T-helper 17 cell (primary cell): ENCODE results near the gene ALG9. TPM values are rescaled to one million over a fixed set of nuclear protein-coding genes. Genes with fewer than 3 reads are reported as not detected.

Source experiments
- ATAC-seq: fragments of 150-1000 bp; cut with Tn5 transposase; 2 replicates; pipeline ENCODE4 v1.10.0; 2021; ENCODE audit warnings: mild to moderate bottlenecking, moderate library complexity
- DNase-seq, 3 donors: peaks; one replicate each; pipeline versions ENCODE4 v3.0.0 to v3.0.0-alpha.2; 2020 to 2021
- H3K9me3 ChIP-seq: one replicate; pipeline ENCODE4 v1.7.0; 2013; ENCODE audit warnings: low read length, mild to moderate bottlenecking; ENCODE audit not compliant: control insufficient read depth, poor library complexity, severe bottlenecking
- H3K27ac Mint-ChIP-seq: one replicate; pipeline ENCODE4 v1.8.0; 2022; ENCODE audit warnings: mild to moderate bottlenecking, moderate library complexity, mixed read lengths
- H3K27me3 Mint-ChIP-seq: one replicate; pipeline ENCODE4 v1.8.0; 2022; ENCODE audit warnings: mixed read lengths
- H3K36me3 Mint-ChIP-seq: one replicate; pipeline ENCODE4 v1.8.0; 2022; ENCODE audit warnings: low read depth, mixed read lengths
- H3K4me1 Mint-ChIP-seq: one replicate; pipeline ENCODE4 v1.8.0; 2022; ENCODE audit warnings: mild to moderate bottlenecking, mixed read lengths
- H3K4me3 Mint-ChIP-seq: one replicate; pipeline ENCODE4 v1.8.0; 2022; ENCODE audit warnings: mild to moderate bottlenecking, moderate library complexity, mixed read lengths
- total RNA-seq, 4 donors: library from RNA in 2 of 4; stranded (reverse) in 2 of 4; gene quantifications; one replicate each; pipeline ENCODE4 v1.2.3 and lab custom pipeline; 2022 to 2026

ALG9 gene
- total RNA-seq, 2 donors from 2014 or later: 22.7 to 33.9 TPM

DNA sequence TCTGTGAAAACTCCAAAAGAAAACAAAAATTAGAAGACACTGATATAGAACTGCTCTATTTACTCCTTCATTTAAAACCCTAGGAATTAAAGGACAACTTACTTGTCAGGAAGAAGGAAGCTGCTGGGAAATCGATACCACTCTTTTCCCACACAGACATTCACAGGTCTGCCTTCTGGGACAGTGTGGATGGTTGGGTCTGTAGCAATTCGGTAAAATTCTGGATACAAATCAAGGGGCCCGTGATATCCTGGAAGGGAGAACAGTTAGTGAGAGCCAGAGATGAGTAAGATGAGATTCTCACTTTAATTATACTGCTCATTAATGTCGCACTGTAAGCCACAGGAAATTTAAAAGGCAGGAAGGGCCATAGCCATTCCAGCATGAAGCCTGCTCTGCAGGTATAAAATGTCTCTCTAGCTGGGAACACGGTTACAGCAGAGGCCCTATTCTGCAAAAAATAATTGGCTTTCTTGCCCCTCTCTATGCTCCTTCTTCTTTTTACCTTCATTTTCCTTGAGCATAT lies 34.0 kb downstream of the ALG9 start:
- H3K27ac Mint-ChIP-seq: no peak overlapping the region
- H3K36me3 Mint-ChIP-seq: peaks cover 6% of the 10 kb centered on the region
- peaks cover 6% of the 10 kb centered on the region for H3K4me1 Mint-ChIP-seq
- ATAC-seq: no peak
- no peak for DNase-seq
- H3K4me3 Mint-ChIP-seq: no peak overlapping the region
- no peaks in the 10 kb centered on the region for H3K9me3 ChIP-seq
- H3K27me3 Mint-ChIP-seq: no peaks in the 10 kb centered on the region

DNA sequence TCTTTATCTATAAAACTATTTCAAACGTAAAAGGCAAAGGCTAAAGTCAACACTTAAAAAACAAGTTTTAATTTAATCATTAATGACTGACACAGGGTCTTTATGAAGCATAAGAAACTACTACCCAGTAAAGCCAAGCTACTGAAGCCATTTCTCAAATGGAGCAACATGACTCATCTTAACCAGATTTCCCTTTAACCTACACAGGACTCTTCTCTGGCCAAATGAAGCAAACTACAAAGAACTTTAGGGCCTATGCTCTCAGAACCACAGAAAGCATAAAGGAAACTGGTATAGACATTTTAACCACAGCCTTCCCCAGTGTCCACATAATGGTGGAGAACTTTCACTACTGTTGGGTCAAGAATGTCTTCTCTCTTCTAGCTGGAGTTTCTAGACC lies 34.7 kb downstream of the ALG9 start:
- Mint-ChIP-seq H3K36me3 (peaks cover 6% of the 10 kb centered on the region), H3K27ac (no peak overlapping the region), H3K4me1 (peaks cover 6% of the 10 kb centered on the region), H3K4me3 (no peak overlapping the region), H3K27me3 (no peaks in the 10 kb centered on the region)
- no peaks in the 10 kb centered on the region for H3K9me3 ChIP-seq
- ATAC-seq (no peak), DNase-seq (no peak)

DNA sequence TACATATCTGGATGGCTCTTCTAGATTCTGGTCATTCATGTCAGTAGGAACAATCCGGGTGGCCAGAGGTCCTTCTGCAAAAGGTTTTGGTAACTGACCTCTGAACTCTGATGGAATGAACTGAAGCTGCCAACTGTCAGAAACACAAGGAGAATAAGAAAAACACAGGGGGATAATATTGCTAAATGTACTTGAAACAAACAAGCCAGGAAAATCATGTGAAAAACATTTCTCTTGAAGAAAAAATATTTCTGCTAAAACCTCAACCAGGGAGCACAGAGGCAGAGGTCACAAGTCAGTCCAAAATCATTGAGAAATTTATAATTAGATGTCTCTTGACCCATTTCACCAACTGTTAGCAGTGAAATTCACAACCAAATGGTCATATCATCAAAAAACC lies 35.2 kb downstream of the ALG9 start:
- no peak overlapping the region for H3K4me3 Mint-ChIP-seq
- H3K9me3 ChIP-seq: no peaks in the 10 kb centered on the region
- no peak for ATAC-seq
- no peaks in the 10 kb centered on the region for H3K27me3 Mint-ChIP-seq
- H3K4me1 Mint-ChIP-seq: peaks cover 3% of the 10 kb centered on the region
- DNase-seq: no peak
- H3K36me3 Mint-ChIP-seq: peaks cover 6% of the 10 kb centered on the region
- no peak overlapping the region for H3K27ac Mint-ChIP-seq

DNA sequence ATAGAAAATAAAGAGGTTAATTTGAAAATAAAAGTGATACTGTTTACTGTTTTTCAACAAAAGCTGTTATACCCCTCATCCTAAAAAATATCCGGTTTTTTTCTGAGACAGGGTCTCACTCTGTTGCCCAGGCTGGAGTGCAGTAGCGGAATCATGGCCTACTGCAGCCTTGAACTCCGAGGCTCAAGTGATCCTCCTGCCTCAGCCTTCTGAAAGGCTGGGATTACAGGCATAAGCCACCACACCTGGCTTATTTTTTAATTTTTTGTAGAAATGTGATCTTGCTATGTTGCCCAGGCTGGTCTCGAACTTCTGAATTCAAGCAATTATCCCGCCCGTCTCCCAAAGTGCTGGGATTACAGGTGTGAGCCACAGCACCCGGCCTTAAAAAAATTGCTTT lies 35.7 kb downstream of the ALG9 start:
- Mint-ChIP-seq H3K4me1 (peaks cover 2% of the 10 kb centered on the region), H3K27me3 (no peaks in the 10 kb centered on the region), H3K4me3 (no peak overlapping the region), H3K27ac (no peak overlapping the region), H3K36me3 (peaks cover 6% of the 10 kb centered on the region)
- H3K9me3 ChIP-seq: no peaks in the 10 kb centered on the region
- no peak for ATAC-seq
- DNase-seq: no peak

DNA sequence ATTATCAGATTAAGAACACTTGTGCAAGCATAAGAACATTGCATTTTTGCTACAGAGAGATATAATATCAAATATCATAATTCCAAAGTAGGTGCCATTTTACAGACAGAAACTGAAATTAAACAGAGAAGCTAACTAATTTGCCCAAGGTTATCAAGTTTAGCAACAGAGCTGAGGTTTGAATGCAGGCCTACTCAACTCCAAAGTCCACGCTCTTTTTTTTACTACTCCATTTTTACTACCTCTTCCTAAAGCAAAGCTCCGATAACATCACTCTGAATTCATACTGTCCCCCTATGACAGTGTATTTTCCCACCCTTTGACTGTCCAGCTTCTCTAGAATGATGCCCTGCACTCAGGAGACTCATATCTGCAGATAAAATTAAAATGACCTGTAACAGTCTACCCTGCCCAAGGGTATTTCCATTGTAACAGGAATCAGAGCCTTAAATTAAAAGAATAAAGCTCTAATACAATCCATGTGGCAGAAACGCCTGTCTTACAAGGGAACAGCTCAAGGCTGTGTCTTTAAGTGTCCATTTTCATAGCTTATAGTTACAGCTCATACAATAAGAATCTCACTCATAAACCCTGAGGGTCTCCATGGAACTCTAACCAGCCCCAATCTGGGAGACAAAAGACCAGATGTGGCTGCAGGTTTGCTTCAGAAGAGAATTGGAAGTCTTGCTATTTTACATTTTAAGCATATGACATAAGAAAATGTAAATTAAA lies 36.8 kb downstream of the ALG9 start:
- H3K9me3 ChIP-seq: no peaks in the 10 kb centered on the region
- ATAC-seq (no peak), DNase-seq (no peak)
- Mint-ChIP-seq H3K4me3 (no peak overlapping the region), H3K36me3 (peaks cover 6% of the 10 kb centered on the region), H3K4me1 (peaks cover 2% of the 10 kb centered on the region), H3K27ac (peak overlapping the region; percentile 14), H3K27me3 (no peaks in the 10 kb centered on the region)

DNA sequence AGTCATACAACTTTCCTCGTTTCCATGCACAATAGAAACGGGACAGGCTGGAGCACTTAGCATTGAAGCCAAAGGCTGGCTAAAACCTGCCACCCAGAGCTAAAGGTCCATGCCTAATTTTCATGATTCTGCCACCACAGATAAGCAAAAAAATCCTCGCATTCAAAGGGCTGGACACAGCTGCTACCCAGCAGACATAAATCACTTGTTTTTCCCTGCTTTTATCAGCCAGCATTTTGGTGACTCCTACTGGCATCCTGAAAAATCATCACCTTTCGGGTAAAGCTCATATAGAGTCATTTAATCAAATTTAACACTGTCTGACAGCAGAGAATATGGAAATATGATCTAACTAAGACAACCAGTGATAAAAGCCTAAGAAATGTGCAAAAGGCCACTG lies 37.9 kb downstream of the ALG9 start:
- Mint-ChIP-seq H3K4me1 (peaks cover 2% of the 10 kb centered on the region), H3K36me3 (peaks cover 6% of the 10 kb centered on the region), H3K27ac (peak overlapping the region; percentile 14), H3K4me3 (no peak overlapping the region), H3K27me3 (no peaks in the 10 kb centered on the region)
- ATAC-seq: no peak
- no peaks in the 10 kb centered on the region for H3K9me3 ChIP-seq
- DNase-seq: no peak

DNA sequence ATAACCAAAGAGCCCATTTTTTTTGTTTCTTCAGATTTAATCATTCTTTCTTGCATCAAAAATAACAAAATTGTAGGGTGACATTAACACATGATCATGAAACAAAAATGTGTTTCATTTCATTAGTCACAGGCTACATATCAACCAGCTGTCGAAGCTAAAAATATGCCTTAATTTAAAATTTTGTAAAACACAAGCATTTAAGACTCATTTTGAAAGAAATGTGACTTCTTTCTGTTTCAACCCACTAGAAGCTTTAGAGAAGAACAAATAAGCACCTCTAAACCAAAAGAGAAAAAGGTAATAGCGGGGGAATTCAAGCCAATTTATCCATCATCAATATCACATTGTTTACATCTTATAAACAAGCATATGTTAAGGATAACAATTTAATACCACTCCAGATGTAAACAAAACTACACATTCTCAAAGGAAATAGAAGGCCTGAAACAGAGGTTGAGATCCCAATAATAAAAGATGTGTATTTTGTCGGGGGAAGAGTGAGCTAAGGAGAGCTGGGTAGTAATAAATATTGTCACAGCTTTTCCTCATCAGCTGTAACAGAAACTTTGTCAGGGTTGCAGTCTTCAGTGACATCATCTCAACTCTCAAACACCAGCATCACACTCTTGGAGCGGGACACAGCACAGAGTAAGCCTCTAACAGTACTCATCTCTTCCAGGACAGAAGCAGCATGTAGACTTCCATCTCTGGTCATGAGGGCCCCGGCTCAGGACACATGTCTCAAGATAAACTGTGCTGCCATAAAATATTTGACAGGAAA lies 42.0 kb downstream of the ALG9 start:
- H3K4me1 Mint-ChIP-seq: peaks cover 9% of the 10 kb centered on the region
- H3K9me3 ChIP-seq: no peaks in the 10 kb centered on the region
- no peak overlapping the region for H3K27ac Mint-ChIP-seq
- no peak overlapping the region for H3K4me3 Mint-ChIP-seq
- no peak for DNase-seq
- peaks cover 10% of the 10 kb centered on the region for H3K36me3 Mint-ChIP-seq
- ATAC-seq: no peak
- H3K27me3 Mint-ChIP-seq: no peaks in the 10 kb centered on the region

DNA sequence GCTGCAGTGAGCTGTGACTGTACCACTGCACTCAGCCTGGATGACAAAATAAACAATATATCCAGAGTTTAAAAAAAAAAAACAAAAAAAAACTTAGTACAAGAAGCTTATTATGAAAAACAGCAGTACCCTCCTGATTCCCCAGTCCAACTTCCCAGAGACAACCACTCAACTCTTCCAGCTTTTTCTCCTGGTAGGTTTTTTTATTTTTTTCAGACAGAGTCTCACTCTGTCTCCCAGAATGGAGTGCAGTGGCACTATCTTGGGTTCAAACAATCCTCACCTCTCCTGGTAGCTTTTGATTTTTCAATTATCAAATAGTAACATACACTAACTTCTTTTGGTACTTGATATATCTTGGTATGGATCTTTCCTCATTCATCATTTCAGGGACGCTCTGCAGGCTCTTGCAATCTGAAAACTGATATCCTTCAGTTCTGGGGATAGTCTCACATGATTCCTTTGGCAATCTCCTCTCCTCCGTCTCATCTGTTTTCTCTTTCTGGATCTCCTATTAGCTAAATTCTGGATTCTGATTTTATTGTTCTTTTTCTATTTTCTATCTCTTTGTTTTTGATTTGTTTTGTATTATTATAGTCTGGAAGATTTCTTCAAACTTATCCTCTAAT lies 44.9 kb downstream of the ALG9 start:
- Mint-ChIP-seq H3K4me1 (peaks cover 8% of the 10 kb centered on the region), H3K4me3 (no peak overlapping the region), H3K36me3 (peaks cover 8% of the 10 kb centered on the region), H3K27ac (peak overlapping the region; percentile 19), H3K27me3 (no peaks in the 10 kb centered on the region)
- no peaks in the 10 kb centered on the region for H3K9me3 ChIP-seq
- no peak for DNase-seq
- ATAC-seq: no peak

DNA sequence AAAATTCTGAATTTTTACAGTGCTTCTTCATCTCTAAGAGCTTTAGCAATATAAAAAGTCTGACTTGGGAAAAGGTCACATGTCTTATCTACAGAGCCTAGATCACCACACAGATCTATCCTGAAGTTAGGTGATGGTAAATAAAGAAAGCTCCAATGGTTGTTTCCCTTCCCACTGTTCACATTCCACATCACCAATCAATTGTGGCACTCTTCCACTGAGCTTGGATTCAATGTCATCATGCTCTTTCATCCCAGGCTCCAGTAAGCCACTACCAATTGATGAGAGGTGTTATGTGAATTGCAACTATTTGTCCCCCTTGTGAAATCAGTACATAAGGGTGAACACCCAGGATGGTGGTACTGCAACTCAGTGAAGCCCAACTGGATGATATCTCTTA lies 47.8 kb downstream of the ALG9 start:
- no peak overlapping the region for H3K4me3 Mint-ChIP-seq
- H3K9me3 ChIP-seq: no peaks in the 10 kb centered on the region
- H3K27me3 Mint-ChIP-seq: no peaks in the 10 kb centered on the region
- H3K36me3 Mint-ChIP-seq: peaks cover 12% of the 10 kb centered on the region
- peaks cover 11% of the 10 kb centered on the region for H3K4me1 Mint-ChIP-seq
- no peak for ATAC-seq
- peak overlapping the region; percentile 34 for H3K27ac Mint-ChIP-seq
- DNase-seq: no peak

DNA sequence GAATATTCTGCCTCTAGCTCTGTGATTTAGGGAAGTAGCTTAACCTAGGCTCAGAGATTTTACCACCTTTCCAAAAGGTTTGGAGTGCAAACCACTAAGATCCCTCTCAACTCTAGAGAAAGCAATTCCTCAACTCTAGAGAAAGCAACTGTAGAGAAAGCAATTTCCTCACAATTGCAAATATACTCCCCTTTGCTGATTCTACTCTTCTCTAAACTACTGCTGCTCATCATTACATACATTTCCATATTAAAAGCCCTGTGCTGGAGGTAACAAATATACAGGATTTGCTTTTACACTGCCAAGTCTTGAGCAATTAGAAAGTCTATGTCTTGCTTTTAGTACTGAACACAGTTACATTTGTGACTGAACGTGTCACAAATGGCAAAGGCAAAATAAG lies 48.2 kb downstream of the ALG9 start:
- H3K9me3 ChIP-seq: no peaks in the 10 kb centered on the region
- H3K4me3 Mint-ChIP-seq: no peak overlapping the region
- H3K27me3 Mint-ChIP-seq: no peaks in the 10 kb centered on the region
- H3K27ac Mint-ChIP-seq: peak overlapping the region; percentile 34
- ATAC-seq (no peak), DNase-seq (no peak)
- H3K36me3 Mint-ChIP-seq: peaks cover 14% of the 10 kb centered on the region
- H3K4me1 Mint-ChIP-seq: peaks cover 13% of the 10 kb centered on the region

DNA sequence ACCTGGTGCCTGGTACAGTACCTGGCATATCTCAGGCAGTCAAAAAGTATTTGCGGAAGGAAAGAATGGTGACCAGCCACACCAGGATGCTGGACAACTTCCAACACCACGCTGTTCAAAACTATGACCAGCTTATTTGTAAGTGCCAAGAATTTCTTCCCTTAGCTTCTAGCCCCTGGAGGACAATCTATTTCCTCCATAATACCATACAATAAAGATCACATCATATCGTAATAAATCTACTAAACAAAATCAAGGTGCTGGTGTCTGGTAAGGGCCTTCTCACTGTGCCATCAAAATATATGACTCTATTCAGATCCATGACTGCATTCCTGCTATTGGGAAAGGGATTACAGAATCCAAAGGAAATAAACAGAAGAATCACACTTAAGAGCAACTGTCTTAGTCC lies 51.5 kb downstream of the ALG9 start:
- Mint-ChIP-seq H3K27ac (no peak overlapping the region), H3K36me3 (peaks cover 5% of the 10 kb centered on the region), H3K4me1 (peaks cover 9% of the 10 kb centered on the region), H3K27me3 (no peaks in the 10 kb centered on the region), H3K4me3 (no peak overlapping the region)
- ATAC-seq (no peak), DNase-seq (no peak)
- H3K9me3 ChIP-seq: no peaks in the 10 kb centered on the region

DNA sequence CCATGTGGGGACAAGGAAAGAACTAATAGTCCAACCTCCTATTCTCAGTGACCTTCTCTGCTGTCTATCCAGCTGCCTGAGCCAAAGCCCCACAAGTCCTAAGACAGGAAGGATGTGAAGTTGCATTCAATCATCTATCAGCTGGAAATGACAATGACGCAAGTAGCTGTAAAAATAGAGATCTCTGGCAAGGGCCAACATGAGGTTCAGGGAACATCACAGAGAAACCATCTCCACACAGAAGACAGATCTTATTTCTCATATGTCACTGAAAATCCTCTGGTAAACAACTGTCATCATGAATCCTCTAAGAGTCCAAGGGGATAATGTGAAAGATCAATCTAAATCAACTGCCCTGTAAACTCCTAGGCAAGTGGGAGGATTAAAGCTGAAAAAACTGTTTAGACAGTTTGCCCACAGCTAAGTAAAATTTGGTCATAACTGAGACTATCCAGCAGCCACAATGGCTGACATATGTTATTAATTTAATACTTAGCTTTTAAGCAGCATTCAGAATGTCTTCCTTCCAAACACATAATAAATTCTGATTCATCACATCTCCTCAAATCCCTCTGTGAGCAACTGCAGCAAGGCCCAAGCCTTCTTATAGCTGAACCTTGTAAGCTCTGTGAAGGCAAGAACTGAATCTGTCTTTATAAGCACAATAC lies 52.1 kb downstream of the ALG9 start:
- Mint-ChIP-seq H3K36me3 (peaks cover 5% of the 10 kb centered on the region), H3K27ac (no peak overlapping the region), H3K4me3 (no peak overlapping the region), H3K27me3 (no peaks in the 10 kb centered on the region), H3K4me1 (peaks cover 9% of the 10 kb centered on the region)
- no peaks in the 10 kb centered on the region for H3K9me3 ChIP-seq
- DNase-seq: no peak
- ATAC-seq: no peak

DNA sequence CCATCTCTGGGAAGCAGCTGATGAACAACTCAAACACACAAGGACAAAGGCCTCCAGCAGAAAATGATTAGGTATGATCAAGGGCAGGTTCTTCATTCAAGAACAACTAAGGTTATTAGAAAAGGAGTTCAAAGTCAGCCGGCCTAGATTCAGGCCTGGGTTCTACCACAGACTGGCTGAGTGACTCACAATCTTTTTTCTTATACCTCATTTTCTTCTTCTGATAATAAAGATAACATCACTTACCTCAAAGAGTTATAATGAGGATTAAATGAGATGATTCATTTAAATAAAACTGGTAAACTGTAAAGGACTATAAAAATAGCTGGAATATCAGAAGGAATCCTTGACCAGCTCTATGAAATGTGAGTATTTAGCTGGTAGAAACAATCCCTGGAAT lies 55.9 kb downstream of the ALG9 start:
- peaks cover 9% of the 10 kb centered on the region for H3K4me1 Mint-ChIP-seq
- DNase-seq (no peak), ATAC-seq (no peak)
- H3K27ac Mint-ChIP-seq: peak overlapping the region; percentile 80
- H3K9me3 ChIP-seq: no peaks in the 10 kb centered on the region
- peaks cover 5% of the 10 kb centered on the region for H3K36me3 Mint-ChIP-seq
- no peaks in the 10 kb centered on the region for H3K27me3 Mint-ChIP-seq
- H3K4me3 Mint-ChIP-seq: no peak overlapping the region
